Thymus (tissue), 11 donors: ENCODE results near the gene TRIM42. TPM values are rescaled to one million over a fixed set of nuclear protein-coding genes. Genes with fewer than 3 reads are reported as not detected.

Experiments
- DNase-seq, 9 donors: peaks; one replicate each; pipeline ENCODE4 v3.0.0-alpha.2; 2013; ENCODE audit warnings: low spot score in 9 of 9, low read depth in 6 of 9, missing footprints in 1 of 9
- H3K27ac ChIP-seq, 2 donors: one replicate each; pipeline ENCODE4 v1.5.1; 2013; ENCODE audit warnings: control low read depth in 1 of 2, low read depth in 1 of 2, low read length in 1 of 2, mild to moderate bottlenecking in 1 of 2, moderate library complexity in 1 of 2
- H3K27me3 ChIP-seq, 2 donors: one replicate each; pipeline ENCODE4 v1.5.1; 2013; ENCODE audit warnings: low read length in 1 of 2; ENCODE audit not compliant: control insufficient read depth in 2 of 2, insufficient read depth in 1 of 2
- H3K36me3 ChIP-seq, 2 donors: one replicate each; pipeline ENCODE4 v1.5.1; 2013; ENCODE audit warnings: low read length in 1 of 2, mild to moderate bottlenecking in 1 of 2, moderate library complexity in 1 of 2; ENCODE audit not compliant: control insufficient read depth in 2 of 2, insufficient read depth in 2 of 2
- H3K4me1 ChIP-seq, 2 donors: one replicate each; pipeline ENCODE4 v1.5.1; 2013; ENCODE audit warnings: low read length in 2 of 2; ENCODE audit not compliant: control insufficient read depth in 2 of 2, insufficient read depth in 2 of 2
- H3K4me3 ChIP-seq, 2 donors: one replicate each; pipeline ENCODE4 v1.5.1; 2013; ENCODE audit warnings: low read length in 2 of 2, control low read depth in 1 of 2, mild to moderate bottlenecking in 1 of 2
- H3K9me3 ChIP-seq, 2 donors: one replicate each; pipeline ENCODE4 v1.5.1; 2013; ENCODE audit warnings: low read length in 1 of 2, mild to moderate bottlenecking in 1 of 2; ENCODE audit not compliant: control insufficient read depth in 2 of 2, insufficient read depth in 1 of 2
- WGBS: extraction: QIAGEN DNeasy Blood & Tissue Kit; methylation state at CpG from one replicate; pipeline ENCODE4 v1.1.7; 2013; 5-methylcytosine and 5-hydroxymethylcytosine counted together
- polyA plus RNA-seq: library from polyadenylated mRNA; stranded (reverse); fragments of 200-250 nt; gene quantifications from one replicate; pipeline ENCODE4 v1.2.3, GENCODE V29; 2013
- total RNA-seq: library from RNA; stranded (reverse); fragments of 120-200 nt; gene quantifications from one replicate; pipeline ENCODE4 v1.2.4, GENCODE V29; 2013
- donor health status: healthy.

TRIM42 gene
- total and polyA plus RNA-seq, 2 donors, result 0.05 TPM; not detected in 1

DNA sequence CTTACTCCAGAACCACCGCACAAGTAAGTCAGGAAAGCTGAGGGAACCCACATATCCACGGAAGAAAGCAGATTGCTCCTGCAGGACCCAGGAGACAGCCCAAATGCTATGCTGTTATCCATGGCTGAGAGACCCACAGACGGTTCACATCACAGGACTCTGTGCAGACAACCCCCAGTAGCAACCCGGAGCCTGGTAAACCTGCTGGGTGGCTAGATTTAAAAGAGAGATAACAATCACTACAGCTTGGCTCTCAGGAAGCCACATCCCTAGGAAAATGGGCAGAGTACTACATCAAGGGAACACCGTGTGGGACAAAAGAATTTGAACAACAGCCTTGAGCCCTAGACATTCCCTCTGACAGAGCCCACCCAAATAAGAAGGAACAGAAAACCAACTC is 13.8 kb upstream of the TRIM42 start:
- Histone ChIP-seq H3K27me3 (no peaks in the 10 kb centered on the region), H3K4me1 (no peaks in the 10 kb centered on the region), H3K36me3 (no peaks in the 10 kb centered on the region), H3K9me3 (no peaks in the 10 kb centered on the region), H3K27ac (no peak overlapping the region), H3K4me3 (no peak overlapping the region)
- WGBS, result 70% methylated on average over 5 of the region's 5 CpGs
- no peak for DNase-seq

DNA sequence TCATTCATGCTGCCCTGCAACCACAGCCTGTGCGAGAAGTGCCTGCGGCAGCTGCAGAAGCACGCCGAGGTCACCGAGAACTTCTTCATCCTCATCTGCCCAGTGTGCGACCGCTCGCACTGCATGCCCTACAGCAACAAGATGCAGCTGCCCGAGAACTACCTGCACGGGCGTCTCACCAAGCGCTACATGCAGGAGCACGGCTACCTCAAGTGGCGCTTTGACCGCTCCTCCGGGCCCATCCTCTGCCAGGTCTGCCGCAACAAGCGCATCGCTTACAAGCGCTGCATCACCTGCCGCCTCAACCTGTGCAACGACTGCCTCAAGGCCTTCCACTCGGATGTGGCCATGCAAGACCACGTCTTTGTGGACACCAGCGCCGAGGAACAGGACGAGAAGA is 4.7 kb downstream of the TRIM42 start:
- H3K4me1 ChIP-seq, result no peaks in the 10 kb centered on the region
- no peaks in the 10 kb centered on the region for H3K27me3 ChIP-seq
- no peaks in the 10 kb centered on the region for H3K9me3 ChIP-seq
- WGBS, result 97% methylated on average over 27 of the region's 27 CpGs
- no peak overlapping the region for H3K27ac ChIP-seq
- no peaks in the 10 kb centered on the region for H3K36me3 ChIP-seq
- no peak overlapping the region for H3K4me3 ChIP-seq
- no peak for DNase-seq

DNA sequence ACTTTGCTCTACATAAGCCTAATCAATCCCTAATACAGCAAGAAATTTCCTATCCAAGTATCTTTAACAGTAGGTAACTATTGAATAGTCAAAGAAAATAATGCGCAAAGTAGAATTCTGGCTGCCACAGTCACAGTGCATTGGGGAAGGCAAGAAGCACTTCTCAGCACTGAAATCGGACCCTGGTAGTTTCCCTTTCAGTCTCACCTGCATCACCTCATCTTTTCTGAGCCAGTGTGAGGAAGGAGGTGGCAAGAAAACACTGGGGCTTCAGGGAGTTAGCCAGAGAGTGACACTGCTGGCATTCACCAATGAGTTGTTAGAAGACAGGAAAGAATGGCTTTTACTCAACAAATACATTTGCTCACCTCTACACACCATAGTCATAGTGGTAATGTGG is 8.3 kb downstream of the TRIM42 start:
- H3K27ac ChIP-seq, result no peak overlapping the region
- no peaks in the 10 kb centered on the region for H3K4me1 ChIP-seq
- H3K9me3 ChIP-seq, result no peaks in the 10 kb centered on the region
- no peaks in the 10 kb centered on the region for H3K36me3 ChIP-seq
- WGBS, result 89% methylated on average over 2 of the region's 2 CpGs
- H3K4me3 ChIP-seq, result no peak overlapping the region
- H3K27me3 ChIP-seq, result no peaks in the 10 kb centered on the region
- no peak for DNase-seq

DNA sequence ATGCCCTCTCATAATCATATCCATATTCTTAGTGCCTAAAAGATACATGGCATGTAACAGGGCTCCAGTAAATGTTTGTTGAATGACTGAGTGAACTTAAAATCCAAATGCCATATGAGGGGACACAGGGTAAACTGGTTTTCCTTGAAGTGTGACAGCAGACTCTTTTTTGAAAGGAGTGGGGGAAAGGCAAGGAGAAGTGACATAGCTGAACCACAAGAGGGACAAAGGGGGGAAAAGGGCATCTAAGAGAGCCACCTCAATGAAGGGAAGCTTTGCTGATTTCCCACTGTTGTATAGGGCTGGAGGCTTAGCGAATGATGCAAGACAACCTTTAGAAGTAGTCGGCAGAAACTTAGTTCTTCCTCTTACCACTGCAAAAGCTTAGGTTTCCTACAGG is 9.1 kb downstream of the TRIM42 start:
- 98% methylated on average over 2 of the region's 2 CpGs for WGBS
- Histone ChIP-seq H3K9me3 (no peaks in the 10 kb centered on the region), H3K4me1 (no peaks in the 10 kb centered on the region), H3K4me3 (no peak overlapping the region), H3K36me3 (no peaks in the 10 kb centered on the region), H3K27me3 (no peaks in the 10 kb centered on the region), H3K27ac (no peak overlapping the region)
- DNase-seq, result no peak

DNA sequence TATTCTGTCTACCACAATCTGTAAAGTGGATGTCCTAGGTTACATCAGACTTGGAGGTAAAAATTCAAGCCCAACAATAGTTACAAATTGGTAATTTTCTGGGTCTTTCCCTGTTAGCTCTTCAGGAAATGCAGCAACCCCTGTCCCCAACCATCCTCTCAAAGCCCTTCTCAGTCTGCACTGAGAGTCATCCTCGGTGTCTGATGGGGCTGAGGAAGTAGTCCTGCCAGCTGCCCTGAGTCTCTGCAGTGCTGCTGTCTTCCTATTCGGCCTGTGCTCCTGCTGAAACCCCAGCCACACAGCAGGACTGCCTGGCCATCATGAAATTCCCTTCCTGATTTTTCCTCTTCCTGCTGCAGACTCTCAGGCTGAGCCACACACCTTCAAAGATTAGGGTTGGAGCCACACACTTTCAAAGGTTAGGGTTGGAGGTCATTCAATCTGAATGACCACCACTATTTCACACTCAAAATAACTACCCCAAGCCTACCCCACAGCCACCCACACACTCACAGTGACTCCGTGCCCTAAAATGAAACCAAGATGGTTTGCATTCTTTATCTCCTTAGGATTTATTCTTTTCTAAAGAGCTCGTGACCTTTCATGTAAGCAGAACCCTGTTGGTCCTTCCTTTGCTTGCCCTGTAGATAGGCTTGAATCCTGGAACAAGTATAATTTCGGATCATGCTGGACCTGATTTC is 17.6 kb downstream of the TRIM42 start:
- DNase-seq, result no peak
- Histone ChIP-seq H3K27me3 (no peaks in the 10 kb centered on the region), H3K36me3 (no peaks in the 10 kb centered on the region), H3K4me3 (no peak overlapping the region), H3K4me1 (no peaks in the 10 kb centered on the region), H3K27ac (no peak overlapping the region), H3K9me3 (no peaks in the 10 kb centered on the region)
- WGBS, result 74% methylated on average over 5 of the region's 5 CpGs

DNA sequence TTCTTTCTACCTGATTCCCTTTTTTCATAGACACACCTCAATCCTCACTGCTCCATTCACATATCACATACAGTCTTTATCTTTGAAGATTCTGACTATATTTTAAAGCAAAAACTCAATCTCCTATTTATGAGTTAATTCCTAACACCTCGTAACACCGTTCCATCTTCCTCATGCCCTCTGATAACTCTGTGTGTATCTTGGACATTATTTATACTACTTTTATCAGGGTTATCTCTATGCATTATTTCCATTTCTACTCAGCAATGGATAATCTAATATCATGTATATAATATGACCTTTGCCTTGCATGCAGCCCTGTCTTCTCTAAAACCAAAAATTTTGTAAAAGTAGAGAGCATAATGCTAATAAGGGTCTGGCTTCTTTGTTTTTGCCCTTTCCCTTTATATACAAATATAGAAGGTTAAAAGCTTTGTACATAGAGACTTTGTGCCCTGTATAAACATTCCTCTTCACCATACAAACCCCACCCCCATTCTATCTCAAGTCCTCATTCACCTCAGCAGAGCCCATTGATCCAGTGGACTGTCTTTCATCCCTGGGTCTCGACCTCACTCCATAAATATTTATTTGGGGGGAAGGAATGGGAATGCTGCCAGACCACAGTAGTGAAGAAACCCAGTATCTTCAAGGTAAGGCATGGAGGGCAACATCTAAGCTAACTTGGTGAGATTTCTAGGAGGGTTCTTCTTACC is 21.8 kb downstream of the TRIM42 start:
- H3K4me3 ChIP-seq, result no peak overlapping the region
- H3K9me3 ChIP-seq, result no peaks in the 10 kb centered on the region
- no peaks in the 10 kb centered on the region for H3K27me3 ChIP-seq
- no peak overlapping the region for H3K27ac ChIP-seq
- H3K36me3 ChIP-seq, result no peaks in the 10 kb centered on the region
- WGBS, result 88% methylated on average over 3 of the region's 3 CpGs
- no peaks in the 10 kb centered on the region for H3K4me1 ChIP-seq
- DNase-seq, result no peak

DNA sequence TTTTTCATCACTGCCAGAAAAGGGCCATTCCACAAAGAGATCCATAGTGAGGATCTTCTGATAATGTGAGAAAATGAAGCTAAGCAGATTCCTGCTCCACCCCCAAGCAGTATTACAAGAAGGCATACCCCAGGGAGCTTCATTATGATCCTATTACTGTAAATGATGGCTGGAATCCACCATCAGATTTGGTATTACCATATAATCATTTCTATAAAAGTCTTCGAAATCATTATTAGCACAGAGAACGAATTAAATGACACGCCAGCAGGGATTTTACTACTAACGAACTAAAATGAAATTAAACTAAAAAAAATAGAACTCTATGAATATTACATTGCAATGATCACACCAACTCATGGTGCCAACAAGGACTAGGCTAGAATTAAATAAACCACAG is 24.4 kb downstream of the TRIM42 start:
- no peak for DNase-seq
- Histone ChIP-seq H3K4me1 (no peaks in the 10 kb centered on the region), H3K36me3 (no peaks in the 10 kb centered on the region), H3K27ac (no peak overlapping the region), H3K9me3 (peaks cover 0 to 8% of the 10 kb centered on the region in 2 donors), H3K4me3 (no peak overlapping the region), H3K27me3 (no peaks in the 10 kb centered on the region)
- 97% methylated on average over 4 of the region's 4 CpGs for WGBS

DNA sequence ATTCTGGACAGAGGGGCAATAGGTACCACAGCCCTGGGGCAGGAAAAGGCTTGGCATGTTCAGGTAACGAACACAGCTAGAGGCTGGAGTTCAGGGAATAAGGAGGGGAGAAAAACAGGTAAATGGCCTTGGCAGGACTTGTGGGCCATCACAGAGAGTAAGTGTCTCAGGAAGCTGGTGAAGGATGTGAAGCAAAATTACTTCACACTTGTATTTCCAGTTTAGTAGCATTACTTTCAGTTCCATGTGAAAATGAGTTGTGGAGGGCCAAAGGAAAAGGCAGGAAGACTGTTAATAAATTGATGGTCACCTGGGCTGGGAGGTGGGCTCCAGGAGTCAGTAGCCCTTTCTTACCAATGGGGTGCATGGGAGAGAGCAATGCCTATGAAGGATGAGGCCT is 25.6 kb downstream of the TRIM42 start:
- Histone ChIP-seq H3K4me3 (no peak overlapping the region), H3K27ac (no peak overlapping the region), H3K9me3 (peaks cover 0 to 8% of the 10 kb centered on the region in 2 donors), H3K36me3 (no peaks in the 10 kb centered on the region), H3K4me1 (no peaks in the 10 kb centered on the region), H3K27me3 (no peaks in the 10 kb centered on the region)
- no peak for DNase-seq
- 89% methylated on average over 1 of the region's 1 CpG for WGBS

DNA sequence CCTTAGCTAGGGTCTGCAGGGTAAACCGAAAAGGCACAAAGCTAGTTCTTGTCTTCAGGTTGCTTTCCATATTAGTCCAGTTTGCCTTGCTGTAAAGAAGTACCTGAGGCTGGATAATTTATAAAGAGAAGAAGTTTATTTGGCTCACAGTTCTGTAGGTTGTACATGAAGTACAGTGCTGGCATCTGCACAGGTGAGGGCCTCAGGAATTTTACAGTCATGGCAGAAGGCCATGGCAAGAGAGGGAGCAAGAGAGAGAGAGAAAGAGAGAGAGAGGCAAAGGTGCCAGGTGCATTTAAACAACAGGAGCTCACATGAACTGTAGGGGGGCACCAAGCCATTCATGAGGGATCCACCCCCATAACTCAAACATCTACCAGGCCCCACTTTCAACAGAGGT is 26.9 kb downstream of the TRIM42 start:
- DNase-seq, result no peak
- no peaks in the 10 kb centered on the region for H3K27me3 ChIP-seq
- 93% methylated on average over 1 of the region's 1 CpG for WGBS
- no peaks in the 10 kb centered on the region for H3K36me3 ChIP-seq
- H3K9me3 ChIP-seq, result peaks cover 0 to 8% of the 10 kb centered on the region in 2 donors
- no peak overlapping the region for H3K4me3 ChIP-seq
- H3K27ac ChIP-seq, result no peak overlapping the region
- H3K4me1 ChIP-seq, result no peaks in the 10 kb centered on the region
